NCI-H2029 (cell line): ENCODE measurements around the gene PDILT.
A peak's percentile ranks its signal among the peaks of the same experiment; 100 is the strongest.

Experiments used
- DNase-seq: peaks from one replicate; lab custom pipeline; 2025; lab: John Stamatoyannopoulos, UW

Gene PDILT

GRCh38 chr16:20402651-20403050 lies 1.9 kb downstream of the PDILT start:
- DNase-seq = no peak

DNA sequence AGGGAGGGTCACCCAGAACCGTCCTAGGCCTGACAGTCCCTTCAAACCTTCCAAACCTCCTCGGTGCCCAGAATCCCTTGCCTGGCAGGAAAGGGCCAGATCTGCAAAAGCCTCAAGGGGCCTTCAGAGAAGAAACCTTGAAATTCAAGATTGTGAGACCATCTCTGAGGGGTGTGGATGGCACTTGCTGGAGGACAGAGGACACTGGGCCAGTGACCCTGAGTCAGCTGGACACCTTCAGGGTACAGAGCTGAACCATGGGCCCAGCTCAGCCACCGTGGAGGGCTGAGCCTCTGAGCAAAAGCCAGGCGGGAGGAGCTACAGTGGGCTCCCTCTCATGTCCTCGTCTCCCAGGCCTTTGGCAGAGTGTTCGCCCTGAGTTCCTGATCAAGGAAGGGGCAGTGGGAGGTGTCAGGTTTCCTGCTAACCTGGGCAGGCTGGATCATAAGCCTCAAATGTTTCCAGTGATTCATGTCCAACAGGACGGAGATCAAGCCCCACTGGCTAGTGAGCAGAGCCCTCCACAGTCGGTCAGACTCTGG lies 3.0 kb downstream of the PDILT start:
- DNase-seq = no peak

DNA sequence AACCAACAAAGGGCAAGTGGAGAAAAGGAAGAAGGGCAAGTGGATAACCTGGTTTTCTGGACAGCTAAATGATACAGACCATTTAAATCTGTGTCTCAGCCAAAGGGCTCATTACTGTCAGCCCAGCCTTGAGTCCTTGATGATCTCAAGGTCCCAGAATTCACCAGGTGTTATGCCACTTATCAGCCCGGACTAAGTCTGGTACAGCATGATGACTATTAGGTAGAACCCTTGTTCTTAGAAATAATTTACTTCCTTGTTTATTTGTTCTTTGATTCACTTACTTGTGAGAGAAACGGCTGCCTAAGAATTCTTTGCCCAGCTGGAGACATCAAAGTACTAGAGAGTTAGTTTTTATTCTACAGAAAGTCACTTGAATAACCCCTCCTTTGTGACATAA lies 3.5 kb downstream of the PDILT start:
- no peak for DNase-seq

DNA sequence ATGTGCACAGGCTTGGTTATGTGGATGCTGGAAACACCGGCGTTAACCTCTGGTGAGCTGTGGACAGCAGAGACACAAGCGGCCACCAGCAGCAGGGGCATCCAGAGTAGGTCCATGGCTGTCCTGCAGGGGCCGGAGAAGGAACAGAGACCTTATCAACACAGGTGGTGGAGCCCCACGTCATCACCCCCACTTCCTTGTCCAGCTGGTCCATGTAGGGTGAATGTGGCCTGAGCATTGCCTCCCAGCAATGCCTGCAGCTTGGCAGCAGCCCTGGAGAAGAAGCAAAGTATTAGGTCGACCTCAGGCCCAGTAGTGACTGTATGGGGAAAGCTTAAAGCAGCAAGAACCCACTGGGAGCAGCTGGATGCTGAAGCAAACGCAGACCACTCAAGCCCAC lies 5.4 kb downstream of the PDILT start:
- DNase-seq = no peak

DNA sequence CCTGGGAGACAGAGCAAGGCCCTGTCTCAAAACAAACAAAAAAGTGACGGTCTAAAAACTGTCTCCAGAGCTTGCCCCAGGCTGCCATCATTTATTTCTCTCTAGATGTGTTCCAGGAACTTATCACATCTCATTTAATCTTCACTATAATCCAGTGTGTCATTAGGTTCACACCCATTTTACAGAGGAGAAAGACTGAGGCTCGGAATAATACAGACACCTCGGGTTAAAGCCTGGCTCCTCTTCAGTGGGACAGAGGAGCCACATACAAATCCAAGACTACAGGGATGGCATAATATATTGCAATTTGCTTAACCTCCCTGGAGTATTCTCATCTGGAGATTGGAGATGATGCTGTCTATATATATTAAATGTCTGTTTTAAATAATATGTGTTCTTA lies 5.9 kb downstream of the PDILT start:
- no peak for DNase-seq

DNA sequence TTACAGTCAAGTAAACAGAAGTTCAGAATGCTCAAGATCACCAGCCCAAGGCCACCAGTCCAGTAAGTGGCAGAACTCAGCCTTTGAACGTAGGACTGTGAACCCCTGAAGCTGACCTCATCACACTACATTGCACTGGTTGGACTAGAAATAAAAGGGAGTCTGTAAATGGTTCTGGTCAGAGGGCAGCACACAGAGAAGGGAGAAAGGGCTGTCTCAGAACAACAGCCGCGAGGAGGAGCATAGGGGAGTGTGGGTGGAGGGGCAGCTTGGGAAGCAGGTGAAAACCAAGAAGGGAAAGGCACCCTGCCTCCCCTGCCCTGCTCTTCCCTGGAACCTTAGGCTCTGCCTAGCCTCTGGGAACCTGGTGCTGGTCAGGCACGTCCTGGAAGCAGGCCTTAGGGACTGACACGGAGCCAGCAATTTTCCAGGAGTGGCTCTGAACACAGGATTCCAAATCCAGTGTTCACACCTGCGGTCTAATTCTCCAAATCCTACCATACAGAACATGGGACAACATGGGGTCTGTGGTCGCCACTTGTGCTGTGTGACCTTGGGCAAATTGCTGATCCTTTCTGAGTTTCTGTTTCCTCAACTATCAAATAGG lies 7.0 kb downstream of the PDILT start:
- no peak for DNase-seq

DNA sequence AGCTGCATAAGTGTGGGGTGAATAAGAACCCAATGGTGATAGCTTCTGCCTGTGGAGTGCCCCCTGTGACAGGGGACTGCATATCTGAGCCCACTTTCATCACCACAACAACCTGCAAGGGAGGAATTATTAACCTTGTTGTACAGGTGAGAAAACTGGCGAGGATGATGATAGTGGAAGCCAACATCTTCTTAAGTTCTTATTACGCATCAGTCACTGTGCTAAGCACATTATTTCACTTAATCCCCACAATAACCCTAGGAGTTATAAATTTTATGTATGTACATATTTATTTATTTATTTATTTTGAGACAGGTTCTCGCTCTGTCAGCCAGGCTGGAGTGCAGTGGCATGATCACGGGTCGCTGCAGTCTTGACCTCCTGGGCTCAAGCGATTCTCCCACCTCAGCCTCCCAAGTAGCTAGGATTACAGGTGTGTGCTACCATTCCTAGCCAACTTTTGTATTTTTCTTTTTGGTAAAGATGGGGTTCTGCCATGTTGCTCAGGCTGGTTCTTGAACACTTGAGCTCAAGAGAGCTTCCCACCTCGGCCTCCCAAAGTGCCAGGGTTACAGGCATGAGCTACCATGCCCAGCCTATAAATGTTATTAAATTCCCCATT lies 7.6 kb downstream of the PDILT start:
- DNase-seq = no peak

DNA sequence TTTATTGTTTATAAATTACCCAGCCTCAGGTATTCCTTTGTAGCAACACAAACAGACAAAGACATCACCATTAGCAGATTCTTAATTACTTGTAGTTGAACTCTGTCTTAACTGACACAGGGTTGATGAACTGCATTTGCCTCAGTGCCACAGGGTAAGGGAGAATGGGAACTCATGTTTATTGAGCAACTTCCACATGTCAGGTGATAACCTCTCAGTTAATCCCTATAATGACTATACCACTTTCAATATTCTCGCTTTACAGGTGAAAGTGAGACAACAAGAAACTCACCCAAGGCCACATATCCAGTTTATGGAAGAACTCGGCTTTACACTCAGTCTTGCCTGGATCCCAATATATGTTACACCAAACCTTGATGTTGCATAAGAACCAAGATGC lies 8.6 kb downstream of the PDILT start:
- DNase-seq = no peak

DNA sequence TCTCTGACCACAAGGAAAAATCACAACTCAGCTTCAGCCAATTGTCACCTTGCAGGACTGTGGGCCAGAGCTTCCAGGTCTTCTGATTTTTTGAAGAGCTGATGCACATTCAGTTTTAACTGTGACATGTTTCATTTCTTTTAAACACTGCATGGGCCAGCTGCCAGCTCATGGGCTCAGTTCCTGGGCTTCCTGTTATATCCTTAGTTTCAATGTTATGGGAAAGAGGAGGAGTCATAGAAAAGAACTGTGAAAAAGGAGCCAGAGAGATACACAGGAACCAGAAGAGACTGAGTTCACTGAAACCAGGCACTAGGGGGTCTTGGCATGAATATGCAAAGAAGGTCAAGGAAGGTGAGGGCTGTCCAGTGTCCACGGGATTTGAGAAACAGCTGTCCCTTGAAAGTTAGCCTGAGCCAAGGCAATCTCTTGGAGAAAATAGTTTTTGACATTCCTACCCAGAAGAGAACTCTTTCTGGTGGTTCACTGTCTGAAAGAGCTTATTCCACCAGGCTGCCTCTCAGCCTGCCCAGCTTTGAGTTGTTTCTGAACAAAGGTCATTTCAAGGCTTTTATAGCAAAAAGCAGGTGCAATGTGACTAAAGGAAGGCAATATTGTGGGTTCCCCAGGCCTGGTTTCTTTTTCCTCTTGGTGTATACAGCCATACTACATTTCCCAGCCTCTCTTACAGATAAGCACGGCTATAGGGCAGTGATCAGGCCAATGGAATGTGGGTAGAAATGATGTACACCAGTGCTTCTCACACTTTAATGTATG lies 10.5 kb downstream of the PDILT start:
- DNase-seq = no peak

- no peak for DNase-seq
Measured at GRCh38 chr16:20391045-20391444, 13.5 kb downstream of the PDILT start.

- DNase-seq = no peak
Measured at GRCh38 chr16:20388854-20389253, 15.7 kb downstream of the PDILT start.

DNA sequence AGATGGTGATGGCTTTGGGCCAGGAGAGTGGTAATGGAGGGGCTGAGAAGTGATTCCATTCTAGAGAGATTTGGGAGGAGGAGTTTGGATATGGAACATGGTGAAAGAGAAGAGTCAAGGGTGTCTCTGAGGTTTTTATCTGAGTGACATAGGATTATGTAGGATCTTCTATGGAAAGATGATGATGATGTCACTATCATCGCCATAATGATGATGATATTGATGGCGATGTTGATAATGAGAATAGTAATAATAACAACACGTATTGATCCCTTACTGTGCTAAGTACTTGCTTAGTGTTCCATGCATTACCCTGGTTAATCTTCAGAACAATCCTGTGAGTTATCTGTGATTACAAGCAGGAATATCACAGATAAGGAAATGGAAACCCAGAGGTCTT lies 16.6 kb downstream of the PDILT start:
- no peak for DNase-seq

DNA sequence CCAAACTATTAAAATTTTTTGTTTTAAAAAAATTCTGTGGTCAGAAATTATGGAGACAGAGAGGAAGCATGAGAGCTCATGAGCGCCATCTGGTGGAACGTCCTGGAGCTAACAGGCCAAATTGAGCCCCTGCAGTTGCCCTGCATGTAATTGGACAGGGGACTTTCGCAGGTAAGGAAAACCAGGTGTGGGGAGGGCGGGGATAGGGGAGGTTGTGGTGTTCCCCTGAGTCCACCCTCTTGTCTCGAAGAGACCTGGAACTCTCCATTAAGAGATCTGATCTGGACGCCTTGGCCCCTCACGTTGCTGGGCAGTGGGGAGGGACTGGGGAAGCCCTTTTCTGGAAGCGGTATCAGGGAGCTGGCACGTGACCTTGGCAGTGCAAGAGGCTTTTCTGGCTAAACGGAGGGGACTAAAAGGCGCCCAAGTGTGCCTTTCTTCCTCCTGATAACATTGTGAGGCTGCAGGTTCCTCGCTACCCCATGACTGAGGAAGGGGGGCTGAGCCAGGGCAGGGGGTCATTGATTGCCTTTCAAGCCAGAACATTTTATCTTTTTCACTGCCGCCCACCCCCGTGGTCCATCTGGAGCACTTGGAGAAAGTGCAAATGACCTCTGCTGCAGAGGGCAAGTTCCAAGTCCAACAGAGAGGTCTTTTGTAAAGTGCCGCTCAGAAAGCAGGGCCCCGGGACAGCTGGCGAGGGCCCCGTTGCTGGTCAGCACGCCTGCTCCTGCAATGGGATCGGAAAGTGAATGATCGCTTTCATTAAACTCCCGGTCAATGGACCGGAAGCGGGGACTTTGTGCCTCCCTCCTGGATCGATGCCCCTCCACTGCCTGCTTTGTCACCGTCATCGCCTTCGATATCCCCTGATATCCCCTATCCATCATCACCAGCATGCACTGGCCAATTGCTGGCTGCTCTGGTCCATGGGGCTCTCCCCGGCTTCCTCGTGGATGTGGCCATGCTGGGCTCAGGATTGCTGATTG lies 18.4 kb downstream of the PDILT start:
- DNase-seq = peak; percentile 8

DNA sequence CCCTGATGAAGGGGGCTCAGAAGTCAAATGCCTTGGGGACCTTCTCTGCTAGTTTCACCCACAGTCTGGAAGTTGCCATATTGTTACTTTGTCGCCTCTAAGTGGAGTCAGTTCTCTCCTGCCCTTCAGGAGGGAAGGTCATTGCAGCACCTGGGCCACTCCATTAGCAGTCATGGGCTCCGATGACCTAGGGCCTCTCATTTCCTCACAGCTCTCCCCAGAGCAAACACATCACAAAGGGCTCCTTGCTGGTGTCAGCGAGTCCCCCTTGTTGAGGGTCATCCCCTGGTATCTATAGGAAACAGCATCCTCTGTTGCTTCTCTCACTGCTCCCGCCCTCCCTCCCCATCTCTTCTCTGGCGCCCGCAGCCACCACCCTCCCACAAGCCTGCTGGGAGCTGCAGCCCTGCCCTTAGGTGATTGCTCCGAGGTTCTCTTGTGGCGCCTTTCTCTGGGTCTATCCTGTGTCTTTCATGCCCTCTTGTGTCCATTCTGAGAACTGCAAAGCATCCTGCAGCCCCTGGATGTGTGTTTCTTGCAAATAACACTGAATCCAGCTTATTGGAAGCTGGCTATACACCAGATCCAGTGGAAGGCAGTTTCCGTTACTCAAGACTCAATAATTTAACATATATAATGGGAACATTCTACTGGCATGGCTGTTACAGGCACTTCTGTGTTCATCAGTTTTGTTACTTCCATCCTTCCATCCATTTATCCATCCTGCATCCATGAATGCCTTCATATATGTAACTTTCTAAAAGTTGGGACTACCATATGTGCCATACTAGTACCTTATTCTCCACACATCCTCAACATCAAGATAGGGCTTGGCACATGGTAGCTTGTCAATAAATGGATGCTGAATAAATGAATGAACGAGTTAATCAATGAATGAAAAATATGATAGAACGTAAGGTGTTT lies 21.2 kb downstream of the PDILT start:
- peak; percentile 77 for DNase-seq

- no peak for DNase-seq
Measured at GRCh38 chr16:20382202-20382948, 22.2 kb downstream of the PDILT start.

GRCh38 chr16:20380782-20381181 lies 23.8 kb downstream of the PDILT start:
- DNase-seq = no peak

DNA sequence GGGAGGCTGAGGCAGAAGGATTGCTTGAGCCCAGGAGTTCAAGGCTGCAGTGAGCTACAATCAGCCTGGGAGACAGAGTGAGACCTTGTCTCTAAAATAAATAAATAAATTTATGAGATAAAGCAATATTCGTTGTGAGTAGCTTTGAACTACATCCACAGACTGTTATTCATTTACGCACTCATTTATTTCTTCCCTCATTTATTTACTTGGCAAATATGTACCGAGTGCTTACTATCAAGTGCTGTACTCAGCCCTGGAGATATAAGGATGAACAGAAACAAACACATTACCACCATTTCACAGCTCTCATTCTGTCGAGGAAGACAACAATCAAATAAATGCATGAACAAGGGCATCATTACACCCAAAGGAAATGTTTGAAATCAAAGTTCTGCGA lies 27.4 kb downstream of the PDILT start:
- DNase-seq = no peak

DNA sequence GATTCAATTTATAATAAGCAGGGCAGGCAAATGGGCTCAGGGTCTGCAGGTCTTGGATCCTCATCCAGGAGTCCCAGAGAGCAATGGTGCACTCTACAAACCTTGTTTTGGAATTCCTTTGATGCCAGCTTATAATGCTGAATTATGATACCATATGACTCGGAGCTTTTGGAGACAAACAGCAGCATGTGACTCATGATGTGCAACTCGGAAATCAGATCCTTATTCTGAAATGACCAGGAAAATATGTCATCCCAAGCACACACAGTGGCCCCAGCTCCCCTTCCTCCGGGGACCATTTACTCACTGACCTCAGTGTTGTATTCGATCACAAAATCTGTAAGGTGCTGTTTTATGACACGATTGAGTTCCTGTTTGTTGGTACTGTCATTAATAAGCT lies 31.8 kb downstream of the PDILT start:
- no peak for DNase-seq

DNA sequence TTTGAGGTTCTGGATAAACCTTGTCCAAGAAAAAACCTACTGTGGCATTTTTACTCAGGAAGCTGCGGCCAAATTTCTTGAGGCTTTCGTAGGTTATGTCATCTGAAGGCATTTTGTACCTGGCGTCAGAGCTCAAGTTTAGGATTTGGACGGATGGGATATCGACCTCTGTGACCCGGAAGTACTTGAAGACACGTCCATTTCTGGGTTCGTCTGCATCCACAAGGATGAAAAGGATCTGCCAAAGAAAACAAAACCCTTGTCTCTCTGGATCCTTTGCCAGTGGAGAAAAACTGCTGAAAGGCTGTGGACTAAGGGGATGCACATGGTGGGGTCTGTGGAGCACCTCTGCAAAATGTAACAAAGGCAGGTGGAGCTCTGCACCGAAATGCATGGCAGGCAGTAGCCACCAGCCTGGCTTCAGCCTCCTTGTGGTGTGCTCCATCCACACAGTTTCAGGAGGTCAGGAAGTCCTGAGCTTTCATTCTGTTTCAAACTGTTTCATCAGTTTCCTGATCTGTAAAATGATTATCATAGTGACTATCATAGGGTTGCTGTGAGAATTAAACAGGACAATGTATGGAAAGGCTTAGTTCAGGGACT lies 35.0 kb downstream of the PDILT start:
- no peak for DNase-seq

DNA sequence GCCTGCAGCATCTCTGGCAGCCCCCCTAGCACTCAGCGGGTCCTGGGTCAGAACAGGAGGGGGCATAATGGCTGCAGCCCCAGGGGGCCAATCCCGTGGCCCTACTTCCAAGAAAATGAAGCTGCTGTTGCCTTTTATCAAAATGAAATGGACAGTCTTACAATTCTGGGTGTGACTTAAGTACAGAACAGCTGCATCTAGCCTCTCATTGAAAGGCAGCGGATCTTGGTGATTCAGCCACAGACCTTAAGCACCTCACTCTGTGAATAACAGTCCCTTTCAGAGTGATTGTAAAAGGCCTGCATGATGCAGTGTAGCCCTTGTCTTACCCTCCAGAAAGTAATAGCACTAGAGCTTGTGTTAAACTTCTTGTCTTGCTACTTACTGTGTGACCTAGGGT lies 40.5 kb downstream of the PDILT start:
- no peak for DNase-seq
